Esophagus mucosa (tissue), 1 donor: ENCODE measurements around the gene ABCB6. TPM values are rescaled to one million over a fixed set of nuclear protein-coding genes. Genes with fewer than 3 reads are reported as not detected.

Experiments used
- ATAC-seq: fragments of 200-7000 bp; cut with Tn5 transposase; one replicate; pipeline ENCODE4 v1.9.1; 2020
- total RNA-seq: library from RNA; stranded (reverse); gene quantifications from one replicate; pipeline ENCODE4 v1.2.4, GENCODE V29; 2023
- donor health status: DM: yes; HTN: yes; CAD: no.

Gene ABCB6
- total RNA-seq, 1 donor from 2014 or later = 22.6 TPM

- peak; percentile 56 for ATAC-seq
Observed at GRCh38 chr2:219245148-219245898, 26.6 kb upstream of the ABCB6 start, which contains the start of the genes GLB1L and STK16. GLB1L (minus strand) TSS chr2:219245444; CDS start chr2:219243573, 1,871 bp downstream. STK16 (plus strand) TSS chr2:219245479; CDS start chr2:219246000, 521 bp downstream.

DNA sequence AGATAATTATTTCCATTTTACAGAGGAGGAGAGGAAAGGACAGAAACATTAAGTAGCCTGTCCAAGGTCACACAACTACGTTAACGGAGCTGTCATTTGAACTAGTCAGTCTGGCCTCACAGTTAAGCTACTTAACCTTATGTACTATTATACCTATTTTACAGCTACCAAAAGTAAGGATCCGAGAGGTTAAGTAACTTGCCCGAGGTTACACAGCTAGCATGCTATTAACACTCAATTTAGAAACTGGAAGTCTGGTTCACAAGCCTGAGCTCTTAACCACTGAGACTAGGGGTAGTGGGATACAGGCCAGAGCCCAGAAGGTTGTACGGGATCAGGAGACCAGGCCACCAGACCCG is 26.0 kb upstream of the ABCB6 start:
- ATAC-seq = no peak

DNA sequence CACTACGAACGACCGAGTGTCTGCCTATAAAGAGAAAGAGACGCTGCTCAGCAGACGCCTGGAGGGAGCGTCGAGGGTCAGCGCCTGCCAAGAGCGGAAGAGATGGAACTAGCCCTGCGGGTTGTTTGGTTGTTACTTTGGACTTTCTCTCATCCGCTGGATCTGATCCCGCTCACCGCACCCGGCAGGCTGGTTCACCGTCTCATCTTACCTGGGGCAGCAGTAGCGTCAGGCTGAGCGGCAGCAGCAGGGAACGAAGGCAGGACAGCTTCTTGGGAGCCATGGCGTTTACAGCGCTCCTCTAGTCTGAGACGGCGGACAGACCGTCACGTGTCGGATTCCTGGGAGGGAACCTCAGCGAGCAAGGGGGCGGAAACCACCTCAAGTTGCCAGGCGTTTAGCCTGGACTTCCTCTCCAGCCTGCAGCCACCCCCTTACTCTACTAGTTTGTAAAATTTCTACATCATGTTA is 24.6 kb upstream of the ABCB6 start:
- no peak for ATAC-seq

- ATAC-seq = no peak
Observed at GRCh38 chr2:219234331-219234730, 15.6 kb upstream of the ABCB6 start.

DNA sequence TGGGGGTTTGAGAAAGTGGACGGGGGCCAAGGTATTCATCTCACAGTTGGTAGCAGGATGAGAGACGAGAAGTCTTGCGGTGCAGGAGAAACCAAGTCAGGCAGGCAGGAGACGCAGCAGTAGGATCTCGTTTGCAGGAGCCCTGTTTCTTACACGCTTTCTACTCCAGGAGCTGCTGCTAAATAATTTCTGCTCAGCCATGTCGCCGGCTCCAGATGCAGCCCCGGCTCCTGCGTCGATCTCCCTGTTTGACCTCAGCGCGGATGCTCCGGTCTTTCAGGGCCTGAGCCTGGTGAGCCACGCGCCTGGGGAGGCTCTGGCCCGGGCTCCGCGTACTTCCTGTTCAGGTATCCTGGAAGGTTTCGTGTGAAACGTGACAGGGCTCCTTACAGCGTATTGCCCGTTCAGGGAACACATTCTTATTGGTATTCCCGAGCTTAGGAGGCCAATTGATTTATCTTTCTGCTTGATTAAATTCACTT is 11.3 kb upstream of the ABCB6 start:
- peak; percentile 63 for ATAC-seq

DNA sequence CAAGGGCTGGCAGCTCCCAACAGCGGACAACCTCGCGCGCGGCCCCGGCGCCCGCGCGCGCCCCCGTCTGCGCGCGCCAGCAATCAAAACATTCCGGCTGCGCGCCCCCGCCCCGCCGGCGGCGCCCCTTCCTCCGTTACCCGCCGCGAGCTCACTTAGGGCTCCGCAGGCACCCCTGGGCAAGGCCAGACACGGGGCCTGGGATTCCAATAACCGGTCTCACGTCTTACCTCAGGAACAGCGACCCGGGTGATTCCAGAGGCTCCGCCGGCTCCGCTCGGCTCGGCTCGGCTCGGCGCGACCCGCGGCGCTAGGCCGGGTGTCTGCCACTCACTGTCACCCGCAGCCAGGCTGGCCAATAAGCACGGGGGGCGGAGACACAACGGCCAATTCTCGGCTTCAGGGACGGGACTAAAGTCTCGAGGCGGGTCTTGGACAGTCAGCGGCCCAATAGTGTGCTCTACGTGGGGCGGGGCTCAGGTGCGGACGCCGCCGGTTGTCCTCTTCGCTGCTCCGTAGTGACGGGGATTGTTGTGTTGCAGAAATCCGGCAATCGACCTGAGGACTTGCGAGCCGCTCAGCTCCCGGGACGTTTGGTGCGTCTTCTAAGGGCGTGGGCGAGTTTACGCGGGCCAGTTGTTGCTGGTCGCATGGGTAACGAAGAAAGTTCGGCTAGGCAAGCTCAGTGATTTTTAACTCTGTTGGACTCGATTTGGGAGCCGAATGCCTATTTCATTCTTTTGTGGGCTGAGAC is 10.7 kb upstream of the ABCB6 start, which contains the start of the genes ANKZF1 and ATG9A:
TSS of gene ANKZF1 (plus strand) at position 502 of the 754 bp plus-strand sequence. CDS start 452 bp downstream, outside the sequence.
TSS of gene ATG9A (minus strand) at position 332 of the 754 bp plus-strand sequence. CDS start 1,612 bp downstream, outside the sequence.
- ATAC-seq = peak; percentile 98

GRCh38 chr2:219228911-219229304 is 10.2 kb upstream of the ABCB6 start:
- peak; percentile 6 for ATAC-seq

DNA sequence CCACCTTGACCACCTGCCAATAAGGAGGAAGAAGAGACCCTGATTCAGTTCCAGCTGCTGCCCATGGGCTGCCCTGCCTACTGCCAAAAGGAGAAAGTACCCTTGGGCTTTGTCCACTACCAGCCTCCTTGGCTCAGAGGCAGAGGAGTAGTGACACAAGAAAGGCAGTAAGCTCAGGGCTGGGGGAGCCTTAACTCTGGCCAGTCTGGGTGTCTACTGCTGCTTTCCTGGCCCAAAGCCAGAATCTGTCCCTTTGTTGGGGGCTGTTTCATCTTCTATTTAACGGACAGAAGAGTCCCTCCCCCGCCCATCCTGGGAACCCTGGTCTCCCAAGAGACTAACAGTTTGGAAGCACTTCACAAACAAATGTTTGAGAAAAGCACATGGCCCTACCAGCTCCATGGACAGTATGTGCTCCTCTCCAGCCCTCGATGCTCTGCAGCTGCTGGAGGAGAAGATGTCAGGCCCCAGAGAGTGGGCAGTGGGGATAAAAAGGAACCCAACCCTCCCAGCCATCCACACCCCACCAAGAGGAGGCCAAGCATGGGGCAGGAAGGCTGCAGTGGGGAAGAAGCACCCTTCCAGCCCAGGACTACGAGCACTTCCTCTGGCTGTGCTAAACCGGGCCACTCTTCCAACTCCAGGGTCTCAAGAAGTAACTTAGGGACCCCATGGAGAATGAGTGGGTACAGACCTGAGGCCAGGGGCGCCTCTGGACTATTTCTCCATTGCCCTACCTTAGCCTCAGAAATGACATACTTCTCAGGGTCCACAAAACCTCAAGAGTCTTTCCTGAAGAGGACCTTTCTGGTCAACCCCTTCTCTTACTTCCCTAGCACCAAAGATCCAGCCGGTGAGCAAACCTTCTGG is 9.5 kb upstream of the ABCB6 start:
- no peak for ATAC-seq

- no peak for ATAC-seq
Observed at GRCh38 chr2:219225350-219225749, 6.6 kb upstream of the ABCB6 start.

GRCh38 chr2:219223831-219224610 is 5.3 kb upstream of the ABCB6 start:
- no peak for ATAC-seq

DNA sequence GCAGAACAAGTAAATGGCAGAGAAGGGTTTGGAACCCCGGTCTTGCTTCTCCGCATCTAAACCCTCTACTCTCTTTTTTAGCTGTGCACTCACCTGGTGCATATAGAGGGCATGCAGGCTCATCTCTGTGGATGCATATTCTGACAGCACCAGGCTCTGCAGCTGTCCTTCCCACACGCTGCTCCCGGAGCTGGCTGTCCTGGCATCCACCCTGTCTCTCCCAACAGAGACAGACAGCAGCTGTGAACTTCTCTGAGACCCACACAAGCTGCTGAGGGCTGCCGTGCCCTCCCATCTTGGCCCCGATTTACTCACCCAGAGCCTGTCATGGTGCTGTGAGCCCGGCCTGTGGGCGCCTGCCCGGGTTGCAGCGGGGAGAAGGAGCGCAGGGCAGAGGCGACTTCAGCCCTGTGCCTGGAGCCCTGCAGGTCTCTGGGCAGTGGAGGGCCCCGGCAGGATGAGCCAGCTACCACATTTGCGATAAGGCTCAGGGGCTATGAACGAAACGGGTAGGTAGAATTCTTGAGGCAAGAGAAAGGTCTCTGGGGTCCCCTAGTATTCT is 3.3 kb upstream of the ABCB6 start:
- no peak for ATAC-seq

- ATAC-seq = no peak
Observed at GRCh38 chr2:219220652-219221402, 2.1 kb upstream of the ABCB6 start.

DNA sequence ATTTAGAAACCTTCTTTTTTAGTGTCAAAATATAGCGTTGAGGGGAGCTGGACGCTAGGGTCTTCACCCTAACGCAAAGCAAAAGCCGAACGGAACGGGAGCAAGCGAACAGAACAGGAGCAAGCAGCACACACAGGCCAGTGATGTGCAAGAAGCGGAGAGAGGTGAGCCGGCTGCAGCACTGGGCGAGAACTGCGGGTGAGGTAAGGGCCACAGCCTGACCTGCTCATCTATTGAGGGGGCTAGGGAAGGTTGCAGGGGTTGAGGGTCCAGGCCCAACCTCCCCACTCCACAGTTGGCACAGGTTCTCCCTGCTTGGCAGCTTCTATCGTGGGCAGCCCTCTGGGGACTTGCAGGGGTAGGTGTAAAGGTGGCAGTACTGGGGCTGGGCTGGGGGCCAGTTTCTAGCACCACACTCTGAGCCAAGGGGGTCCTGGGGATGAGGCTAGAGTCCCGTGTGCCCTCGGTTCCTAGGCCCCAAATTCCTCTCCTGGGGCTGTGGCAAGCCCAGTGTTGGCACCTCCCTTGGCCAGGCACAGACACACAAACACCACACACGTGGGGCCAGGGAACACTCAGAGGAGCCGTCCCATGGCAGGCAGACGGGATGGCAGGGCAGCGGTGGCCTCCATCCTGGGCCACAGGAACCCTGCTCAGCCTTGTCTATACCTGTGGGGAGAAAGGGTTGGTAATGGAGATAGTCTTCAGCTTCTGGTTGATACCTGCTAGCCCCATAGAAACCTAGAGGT is 1.2 kb upstream of the ABCB6 start:
- no peak for ATAC-seq

DNA sequence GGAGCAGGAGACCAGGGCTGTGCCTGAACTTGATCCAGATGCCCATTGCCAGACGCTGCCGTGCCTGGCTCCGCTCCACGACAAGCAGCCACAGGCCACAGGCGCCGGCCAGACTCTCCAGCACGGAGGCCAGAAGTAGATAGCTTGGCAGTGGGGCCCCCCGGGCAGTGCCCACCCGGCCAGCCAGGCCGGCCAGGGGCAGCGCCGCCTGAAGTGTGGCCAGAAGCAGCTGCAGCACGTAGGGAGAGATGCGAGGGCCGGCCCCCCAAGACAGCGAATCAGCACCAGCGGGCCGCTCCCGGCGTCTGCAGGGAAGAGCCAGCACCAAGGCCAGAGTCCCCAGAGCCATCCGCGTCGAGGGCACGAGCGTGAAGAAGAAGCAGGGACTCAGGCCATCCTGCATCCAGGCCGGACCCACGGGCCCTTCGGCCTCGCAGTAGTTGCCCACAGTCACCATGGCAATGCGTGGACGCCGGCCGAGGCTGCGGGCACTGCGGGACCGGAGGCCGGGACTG is 484 bp downstream of the ABCB6 start:
- peak; percentile 61 for ATAC-seq

GRCh38 chr2:219216535-219216915 is 2.2 kb downstream of the ABCB6 start:
- ATAC-seq = no peak

DNA sequence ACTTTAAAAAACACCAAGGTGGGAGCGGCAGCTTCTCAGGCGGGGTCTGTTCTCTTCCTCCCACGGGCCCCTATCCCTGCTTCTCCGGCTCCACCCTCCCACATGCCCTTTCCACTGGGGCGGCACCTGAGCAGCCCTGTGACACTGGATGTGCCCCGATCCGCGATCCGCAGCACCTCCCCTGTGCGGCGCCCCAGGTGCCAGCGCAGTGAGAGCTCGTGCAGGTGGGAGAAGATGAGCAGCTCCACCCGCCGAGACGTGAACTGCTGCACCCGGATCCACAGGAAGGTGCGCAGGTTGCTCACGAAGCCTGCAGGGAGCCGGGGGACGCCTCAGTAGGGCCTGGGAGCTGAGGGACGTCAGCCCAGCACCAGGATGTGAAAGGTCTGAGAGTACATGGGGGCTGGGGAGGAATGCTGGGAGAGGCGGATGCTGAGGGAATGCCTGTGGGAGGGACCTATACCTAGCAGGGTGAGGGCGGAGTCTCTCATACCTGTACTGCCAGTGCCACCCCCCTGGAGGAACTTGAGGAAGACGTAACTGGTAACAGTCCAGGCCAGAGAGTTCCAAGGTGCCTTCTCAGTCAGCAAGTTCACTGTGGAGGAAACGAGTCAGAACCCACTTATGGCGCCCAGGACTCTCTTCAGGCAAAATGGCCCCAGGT is 2.8 kb downstream of the ABCB6 start:
- ATAC-seq = no peak

DNA sequence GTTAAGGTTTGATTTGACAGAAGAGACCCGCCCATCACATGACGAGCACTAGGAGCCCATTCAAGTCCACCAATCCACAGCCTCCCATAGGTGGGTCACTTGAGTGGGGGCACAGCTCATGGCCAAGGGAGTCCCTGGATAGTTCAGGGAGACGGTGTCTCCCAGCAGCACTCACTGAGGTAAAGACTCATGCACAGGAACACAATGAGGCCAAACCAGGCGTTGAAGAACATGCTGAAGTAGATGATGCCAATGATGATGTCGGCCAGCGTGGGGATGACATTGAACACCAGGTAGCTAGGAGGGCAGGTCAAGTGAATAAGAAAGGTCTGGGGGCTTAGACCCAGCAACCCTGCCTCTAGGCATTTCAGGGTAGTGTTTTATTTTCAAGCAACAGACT is 4.0 kb downstream of the ABCB6 start:
- ATAC-seq = no peak

GRCh38 chr2:219214141-219214540 is 4.6 kb downstream of the ABCB6 start:
- ATAC-seq = no peak
